HG03521 (cell line): ENCODE data around the gene ZNF774.
"Not testable (repeated sequence)": the region's sequence is repeated elsewhere in the genome, so short reads cannot be mapped to it uniquely, and the experiment has no call there.

ENCODE experiments used
- ATAC-seq: cut with Tn5 transposase; IDR thresholded peaks from one replicate; pipeline ENCODE4 v1.9.1; 2021; ENCODE audit warnings: mild to moderate bottlenecking, moderate library complexity; ENCODE audit not compliant: unreplicated experiment

The ZNF774 gene

GRCh38 chr15:90352107-90352893 is at the start of gene ZNF774:
Gene ZNF774, plus strand, starts transcription at chr15:90352284. Its CDS starts 2,377 bp downstream, at chr15:90354661.
- ATAC-seq = peak; percentile 99

DNA sequence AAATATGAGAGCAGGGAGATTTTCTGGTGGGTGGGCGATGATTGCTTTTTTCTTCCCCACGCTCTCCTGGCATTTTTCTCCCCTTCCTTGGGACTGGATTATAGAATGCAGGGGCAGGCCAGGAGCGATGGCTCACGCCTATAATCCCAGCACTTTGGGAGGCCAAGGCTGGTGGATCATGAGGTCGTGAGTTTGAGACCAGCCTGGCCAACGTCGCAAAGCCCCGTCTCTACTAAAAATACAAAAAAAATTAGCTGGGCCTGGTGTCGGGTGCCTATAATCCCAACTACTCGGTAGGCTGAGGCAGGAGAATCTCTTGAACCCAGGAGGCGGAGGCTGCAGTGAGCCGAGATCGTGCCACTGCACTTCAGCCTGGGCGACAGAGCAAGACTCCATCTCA is 46.7 kb upstream of the ZNF774 start:
- not testable (repeated sequence) for ATAC-seq

- ATAC-seq = no peak
Observed at GRCh38 chr15:90305932-90306331, 46.2 kb upstream of the ZNF774 start.

GRCh38 chr15:90306560-90306959 is 45.5 kb upstream of the ZNF774 start:
- peak; percentile 74 for ATAC-seq

DNA sequence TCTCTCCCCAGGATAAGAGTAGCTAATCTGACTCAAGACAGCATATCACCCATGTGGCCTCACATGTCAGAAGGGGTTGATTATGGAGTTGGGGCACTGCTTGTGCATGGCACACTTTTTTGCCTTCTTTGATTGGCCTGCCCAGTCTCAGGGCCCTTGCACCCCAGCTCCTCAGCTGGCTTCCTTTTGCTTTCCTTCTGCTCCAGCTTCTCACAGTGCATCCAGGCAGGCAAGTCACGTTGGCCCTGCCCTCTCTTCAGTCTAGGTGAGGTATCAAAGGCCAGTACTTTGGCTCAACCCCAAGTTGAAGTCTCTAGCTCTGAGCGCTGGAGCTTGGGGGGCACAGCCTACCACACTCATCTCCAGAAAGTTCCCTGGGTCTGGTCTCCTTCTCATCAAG is 44.4 kb upstream of the ZNF774 start:
- ATAC-seq = no peak

DNA sequence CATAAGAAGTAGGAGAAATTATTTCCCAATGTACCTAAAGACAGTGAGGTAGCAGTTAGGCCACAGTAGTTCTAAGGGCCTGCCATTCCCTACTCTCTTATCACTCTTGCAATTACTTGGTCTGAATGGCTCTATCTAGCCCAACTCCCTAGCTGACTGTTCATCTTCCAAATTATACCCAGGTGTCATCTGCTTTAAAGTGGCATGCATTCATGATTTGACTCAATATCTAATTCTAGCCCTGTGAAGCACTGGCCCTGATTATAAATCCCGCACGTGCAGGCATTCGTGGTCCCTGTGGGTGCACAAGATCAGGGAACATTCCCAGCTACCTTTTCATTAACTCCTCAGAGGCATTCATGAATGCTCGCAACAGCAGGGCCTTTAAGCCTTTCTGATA is 43.1 kb upstream of the ZNF774 start:
- ATAC-seq = no peak

DNA sequence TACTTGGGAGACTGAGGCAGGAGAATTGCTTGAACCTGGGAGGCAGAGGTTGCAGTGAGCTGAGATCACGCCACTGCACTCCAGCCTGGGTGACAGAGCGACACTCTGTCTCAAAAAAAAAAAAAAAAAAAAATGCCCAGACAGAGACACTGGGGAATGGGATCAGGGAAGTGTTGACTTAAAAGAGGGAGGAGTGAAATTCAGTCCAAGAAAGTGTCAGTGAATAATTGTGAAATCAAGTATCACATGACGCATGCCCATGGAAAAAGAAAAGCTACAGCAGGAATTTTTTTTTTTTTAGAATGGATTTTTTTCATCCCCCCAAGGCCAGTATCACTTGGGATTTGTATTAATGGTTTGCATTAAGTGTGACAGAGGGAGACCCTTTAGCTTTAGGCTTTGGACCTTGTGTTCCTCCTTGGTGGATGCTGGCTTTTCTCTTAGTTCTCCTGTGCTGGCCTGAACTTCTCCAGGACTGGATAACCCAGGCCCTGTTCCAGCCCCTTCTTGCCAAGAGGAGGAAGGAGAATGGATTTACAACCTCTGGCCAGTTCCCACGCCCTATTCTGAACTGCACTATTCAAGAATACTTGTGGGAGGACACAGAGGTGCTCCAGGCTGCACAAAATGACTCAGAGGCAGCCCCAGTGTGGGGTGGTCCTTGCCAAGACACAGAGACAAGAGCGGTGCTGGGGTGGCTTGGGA is 36.7 kb upstream of the ZNF774 start:
- ATAC-seq = no peak

GRCh38 chr15:90316139-90316538 is 35.9 kb upstream of the ZNF774 start:
- no peak for ATAC-seq

- ATAC-seq = no peak
Observed at GRCh38 chr15:90318591-90318990, 33.5 kb upstream of the ZNF774 start.

DNA sequence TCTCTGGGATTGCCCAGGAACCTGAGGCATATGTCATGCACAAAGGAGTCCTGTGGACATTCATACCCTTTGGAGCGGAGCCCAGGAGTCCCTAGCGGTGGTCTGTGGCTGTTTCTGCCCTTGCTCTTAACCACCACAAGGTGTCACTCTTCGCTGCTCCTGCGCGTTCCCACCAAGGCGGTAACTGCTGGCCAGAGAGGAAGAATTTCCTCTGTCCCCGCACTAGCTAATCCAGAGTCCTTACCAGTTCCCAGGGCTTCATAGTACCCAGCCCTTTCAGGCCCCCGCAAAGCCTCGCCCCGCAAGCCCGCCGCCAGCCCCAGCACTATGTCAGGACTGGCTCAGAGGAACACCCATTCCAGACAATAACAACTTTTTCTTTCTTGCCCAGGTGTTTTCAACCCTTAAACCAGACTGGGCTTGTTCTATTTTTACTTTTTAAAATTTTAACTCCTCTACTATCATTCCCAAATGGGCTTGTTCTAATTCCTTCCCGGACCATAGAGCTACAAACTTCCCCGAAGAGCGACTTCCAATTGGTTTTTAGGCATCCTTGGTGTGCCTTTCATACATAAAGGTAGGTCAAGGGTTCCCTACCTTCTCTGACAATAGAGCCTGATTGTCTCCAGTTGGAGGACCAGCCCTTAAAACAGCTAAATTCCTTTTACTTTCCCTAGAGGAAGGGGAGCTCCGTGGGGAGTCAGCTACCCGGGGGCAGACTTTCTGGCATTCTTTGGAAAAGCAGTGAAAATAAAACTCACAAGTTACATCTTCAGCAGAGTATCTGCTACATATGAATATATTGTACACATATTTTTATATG is 31.8 kb upstream of the ZNF774 start:
- ATAC-seq = no peak

DNA sequence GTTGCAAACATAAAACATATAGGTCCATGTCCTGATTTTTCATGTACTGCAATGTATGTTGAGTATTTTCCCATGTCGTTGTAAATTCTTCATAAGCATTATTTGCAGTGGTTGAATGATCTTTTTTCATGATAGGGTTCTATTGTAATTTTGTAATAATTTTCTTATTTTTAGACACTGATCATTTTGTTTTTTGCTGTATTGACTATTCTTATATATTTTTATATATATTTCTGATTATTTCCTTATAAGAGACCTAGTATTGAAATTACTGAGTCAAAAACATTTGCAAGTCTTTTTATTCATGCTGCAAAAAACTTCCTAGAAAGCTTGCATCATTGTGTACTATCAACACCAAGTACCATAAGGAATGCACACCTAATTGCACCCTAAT is 31.2 kb upstream of the ZNF774 start:
- ATAC-seq = no peak

GRCh38 chr15:90322538-90322937 is 29.5 kb upstream of the ZNF774 start:
- ATAC-seq = no peak

GRCh38 chr15:90325726-90326125 is 26.4 kb upstream of the ZNF774 start:
- ATAC-seq = no peak

GRCh38 chr15:90326441-90326840 is 25.6 kb upstream of the ZNF774 start:
- ATAC-seq = no peak

GRCh38 chr15:90327311-90327710 is 24.8 kb upstream of the ZNF774 start:
- ATAC-seq = no peak

GRCh38 chr15:90334304-90334731 is 17.8 kb upstream of the ZNF774 start:
- ATAC-seq = no peak

DNA sequence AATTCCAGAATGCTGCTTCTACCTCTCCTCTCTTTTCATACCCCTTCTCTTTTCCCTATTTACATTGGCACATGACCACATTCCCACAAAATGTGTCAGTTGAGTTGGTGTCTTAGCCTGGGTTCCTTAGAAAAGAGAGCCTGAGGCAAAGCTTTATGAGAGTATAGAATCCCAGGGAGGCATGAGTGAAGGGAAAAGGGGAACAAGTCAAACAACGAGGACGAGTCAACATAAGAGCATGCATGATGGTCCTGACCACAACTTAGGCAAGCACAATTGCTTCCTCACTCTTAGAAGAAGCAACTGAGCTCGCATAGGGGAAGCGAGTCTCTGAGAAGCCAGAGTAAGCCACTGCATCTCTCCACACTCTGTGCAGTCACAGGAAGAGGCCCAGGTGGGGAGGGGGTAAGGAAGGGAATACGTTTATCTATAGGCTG is 15.4 kb upstream of the ZNF774 start:
- no peak for ATAC-seq

GRCh38 chr15:90337256-90337655 is 14.8 kb upstream of the ZNF774 start:
- ATAC-seq = no peak

GRCh38 chr15:90338532-90338931 is 13.6 kb upstream of the ZNF774 start:
- no peak for ATAC-seq

DNA sequence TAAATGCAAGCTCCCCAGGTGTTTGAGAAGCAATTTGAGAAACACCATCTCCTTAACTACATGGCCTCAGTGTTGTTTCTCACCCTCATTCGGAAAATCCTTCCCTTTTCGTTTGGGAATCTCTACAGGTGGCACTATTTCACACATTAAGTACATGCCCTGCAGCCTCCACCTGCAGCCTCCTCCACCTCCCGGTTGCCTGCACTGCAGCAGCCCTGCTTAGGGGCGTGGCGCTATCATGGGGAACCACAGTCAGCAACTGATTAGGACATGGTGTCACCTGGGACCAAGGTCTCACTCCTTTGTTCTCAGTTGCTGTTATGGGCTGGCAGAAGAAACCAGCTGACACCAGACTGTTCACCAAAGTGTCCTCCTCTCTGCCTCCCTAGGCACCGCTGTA is 11.7 kb upstream of the ZNF774 start:
- no peak for ATAC-seq

- ATAC-seq = no peak
Observed at GRCh38 chr15:90343302-90343790, 8.7 kb upstream of the ZNF774 start.
